ENCODE results near the gene EBLN2. TPM values are rescaled to one million over a fixed set of nuclear protein-coding genes. Genes with fewer than 3 reads are reported as not detected.

Gene EBLN2
- polyA plus RNA-seq, 1 of the 3 experiments (the other 2 are of a cell fraction): 1.4 TPM

DNA sequence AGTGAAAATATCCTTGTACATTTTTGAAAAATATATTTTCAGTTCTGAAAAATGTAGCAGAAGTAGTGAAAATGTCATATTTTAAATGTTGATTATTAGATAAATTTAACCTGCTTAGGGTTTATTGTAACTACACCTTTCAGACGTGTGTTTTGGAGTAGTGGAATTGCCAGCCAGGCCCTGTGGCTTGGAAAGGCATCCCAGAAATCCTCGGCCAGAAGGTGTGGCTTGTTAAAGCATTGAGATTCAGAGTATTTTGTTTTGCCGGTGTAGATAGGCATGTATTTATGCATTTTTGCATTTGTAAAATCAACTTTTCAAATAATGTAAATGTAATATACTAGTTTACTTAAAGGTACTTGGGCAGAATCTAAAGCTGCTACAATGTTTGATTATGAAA is 7.0 kb downstream of the EBLN2 start (continued):
- no peak for TF ChIP-seq JUND (IDR thresholded peaks at IDR 0.05)
- TF ChIP-seq, protein P1, sequence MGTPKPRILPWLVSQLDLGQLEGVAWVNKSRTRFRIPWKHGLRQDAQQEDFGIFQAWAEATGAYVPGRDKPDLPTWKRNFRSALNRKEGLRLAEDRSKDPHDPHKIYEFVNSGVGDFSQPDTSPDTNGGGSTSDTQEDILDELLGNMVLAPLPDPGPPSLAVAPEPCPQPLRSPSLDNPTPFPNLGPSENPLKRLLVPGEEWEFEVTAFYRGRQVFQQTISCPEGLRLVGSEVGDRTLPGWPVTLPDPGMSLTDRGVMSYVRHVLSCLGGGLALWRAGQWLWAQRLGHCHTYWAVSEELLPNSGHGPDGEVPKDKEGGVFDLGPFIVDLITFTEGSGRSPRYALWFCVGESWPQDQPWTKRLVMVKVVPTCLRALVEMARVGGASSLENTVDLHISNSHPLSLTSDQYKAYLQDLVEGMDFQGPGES (IDR thresholded peaks at IDR 0.05; ENCODE audit: low read depth, low read length): no peak
- TF ChIP-seq MEF2A (IDR thresholded peaks at IDR 0.05; ENCODE audit: borderline replicate concordance, low read depth): no peak
- no peak for TF ChIP-seq NRF1 (IDR thresholded peaks at IDR 0.05; ENCODE audit: low read depth, low read length)
- TF ChIP-seq EZH2phosphoT487 (IDR thresholded peaks at IDR 0.05; ENCODE audit: borderline replicate concordance, low read depth): no peak

- Histone ChIP-seq H2AFZ (ENCODE audit: low read depth) (no peak overlapping the region), H3K27ac (ENCODE audit: low read depth in 2 of 2, low read length in 1 of 2) (no peak overlapping the region), H3K9me2 (no peaks in the 10 kb centered on the region), H3K9me3 (no peaks in the 10 kb centered on the region), H3K4me2 (no peak overlapping the region), H3K4me1 (ENCODE audit: control insufficient read depth in 1 of 2, insufficient read depth in 2 of 2, low read depth in 1 of 2, low read length in 1 of 2) (no peaks in the 10 kb centered on the region; a peak in 1 of 4 replicates), H3K36me3 (replicated peaks in 1 of 2; ENCODE audit: control insufficient read depth in 1 of 2, insufficient read depth in 2 of 2, low read length in 1 of 2) (peaks cover 37 to 42% of the 10 kb centered on the region in 2 experiments), H4K20me1 (ENCODE audit: insufficient read depth) (no peaks in the 10 kb centered on the region), H3K9ac (no peak overlapping the region), H3F3A (replicated peaks; ENCODE audit: insufficient read depth) (peaks cover 27% of the 10 kb centered on the region), H3K79me2 (ENCODE audit: insufficient read depth) (peaks cover 5% of the 10 kb centered on the region; the same call in 1 of the 2 replicates), H3K4me3 (ENCODE audit: low read depth in 2 of 2, low read length in 1 of 2) (no peak overlapping the region), H3K27me3 (ENCODE audit: insufficient read depth) (no peaks in the 10 kb centered on the region)
- TF ChIP-seq RCOR1 (IDR thresholded peaks at IDR 0.05; ENCODE audit: low read length) (no peak), FOXM1 (IDR thresholded peaks at IDR 0.05; ENCODE audit: low read depth) (no peak), RAD21 (IDR thresholded peaks at IDR 0.05; ENCODE audit: low read length) (no peak), FOXJ3 (CRISPR knock-in tag; IDR thresholded peaks at IDR 0.05) (no peak), EP300 (IDR thresholded peaks at IDR 0.05; ENCODE audit: borderline replicate concordance in 1 of 2, low read depth in 1 of 2, low read length in 1 of 2) (no peak), GATA2 (CRISPR knock-in tag; IDR thresholded peaks at IDR 0.05) (no peak), TAF1 (IDR thresholded peaks at IDR 0.05; ENCODE audit: borderline replicate concordance, low read depth, low read length) (no peak), YY1 (IDR thresholded peaks at IDR 0.05; ENCODE audit: low read depth) (no peak), MEF2A (IDR thresholded peaks at IDR 0.05; ENCODE audit: borderline replicate concordance, low read depth) (no peak), RXRA (IDR thresholded peaks at IDR 0.05; ENCODE audit: borderline replicate concordance, low read depth) (no peak), CHD2 (IDR thresholded peaks at IDR 0.05; ENCODE audit: low read length, partially characterized antibody) (no peak), MXI1 (IDR thresholded peaks at IDR 0.05; ENCODE audit: low read depth, low read length) (no peak), POLR2AphosphoS5 (IDR thresholded peaks at IDR 0.05; ENCODE audit: low read depth, low read length) (no peak), TEAD4 (IDR thresholded peaks at IDR 0.05; ENCODE audit: borderline replicate concordance, insufficient read depth) (no peak), CTCF (IDR thresholded peaks at IDR 0.05) (no peak), JUND (IDR thresholded peaks at IDR 0.05) (no peak)
- TF ChIP-seq, protein P2, sequence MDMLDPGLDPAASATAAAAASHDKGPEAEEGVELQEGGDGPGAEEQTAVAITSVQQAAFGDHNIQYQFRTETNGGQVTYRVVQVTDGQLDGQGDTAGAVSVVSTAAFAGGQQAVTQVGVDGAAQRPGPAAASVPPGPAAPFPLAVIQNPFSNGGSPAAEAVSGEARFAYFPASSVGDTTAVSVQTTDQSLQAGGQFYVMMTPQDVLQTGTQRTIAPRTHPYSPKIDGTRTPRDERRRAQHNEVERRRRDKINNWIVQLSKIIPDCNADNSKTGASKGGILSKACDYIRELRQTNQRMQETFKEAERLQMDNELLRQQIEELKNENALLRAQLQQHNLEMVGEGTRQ (IDR thresholded peaks at IDR 0.05; ENCODE audit: borderline replicate concordance, low read depth, low read length): no peak
- TF ChIP-seq, protein P3, sequence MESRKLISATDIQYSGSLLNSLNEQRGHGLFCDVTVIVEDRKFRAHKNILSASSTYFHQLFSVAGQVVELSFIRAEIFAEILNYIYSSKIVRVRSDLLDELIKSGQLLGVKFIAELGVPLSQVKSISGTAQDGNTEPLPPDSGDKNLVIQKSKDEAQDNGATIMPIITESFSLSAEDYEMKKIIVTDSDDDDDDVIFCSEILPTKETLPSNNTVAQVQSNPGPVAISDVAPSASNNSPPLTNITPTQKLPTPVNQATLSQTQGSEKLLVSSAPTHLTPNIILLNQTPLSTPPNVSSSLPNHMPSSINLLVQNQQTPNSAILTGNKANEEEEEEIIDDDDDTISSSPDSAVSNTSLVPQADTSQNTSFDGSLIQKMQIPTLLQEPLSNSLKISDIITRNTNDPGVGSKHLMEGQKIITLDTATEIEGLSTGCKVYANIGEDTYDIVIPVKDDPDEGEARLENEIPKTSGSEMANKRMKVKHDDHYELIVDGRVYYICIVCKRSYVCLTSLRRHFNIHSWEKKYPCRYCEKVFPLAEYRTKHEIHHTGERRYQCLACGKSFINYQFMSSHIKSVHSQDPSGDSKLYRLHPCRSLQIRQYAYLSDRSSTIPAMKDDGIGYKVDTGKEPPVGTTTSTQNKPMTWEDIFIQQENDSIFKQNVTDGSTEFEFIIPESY (IDR thresholded peaks at IDR 0.05; ENCODE audit: borderline replicate concordance, low read depth): no peak
- TF ChIP-seq, protein P1 (IDR thresholded peaks at IDR 0.05; ENCODE audit: low read depth, low read length): no peak
- POLR2A ChIA-PET: no interaction called here
- 98% methylated on average over 5 of the region's 5 CpGs for whole genome bisulfite sequencing (ENCODE audit: low lambda C conversion rate)
- CTCF ChIA-PET: no interaction called here
- no peak for DNase-seq
Measured at GRCh38 chr3:73069187-73069586, 7.7 kb downstream of the EBLN2 start.
